CD14-positive monocyte (primary cell): ENCODE results near the gene SLC8A2. TPM values are rescaled to one million over a fixed set of nuclear protein-coding genes. Genes with fewer than 3 reads are reported as not detected.

Experiments used
- DNase-seq, 3 donors: peaks; one replicate each; pipeline ENCODE4 v3.0.0-alpha.2; 2011 to 2022
- H2AFZ ChIP-seq: 2 replicates; pipeline ENCODE4 v1.6.0; 2012; ENCODE audit warnings: mild to moderate bottlenecking, low read depth, low read length, inconsistent platforms; ENCODE audit not compliant: insufficient read depth, poor library complexity, severe bottlenecking
- H3K27ac ChIP-seq, 2 donors: 1 replicate in 1 of 2; 2 replicates in 1 of 2; pipeline ENCODE4 v1.5.1; 2012 to 2013; ENCODE audit warnings: low read length in 2 of 2, control low read depth in 1 of 2, inconsistent platforms in 1 of 2, low read depth in 1 of 2, mild to moderate bottlenecking in 1 of 2
- H3K27me3 ChIP-seq, 2 donors: one replicate each; pipeline versions ENCODE4 v1.6.0 to v1.6.1; 2011 to 2013; ENCODE audit warnings: low read length in 2 of 2; ENCODE audit not compliant: control insufficient read depth in 2 of 2, insufficient read depth in 2 of 2
- H3K36me3 ChIP-seq, 2 donors: replicated peaks in 1 of 2; 1 replicate in 1 of 2; 2 replicates in 1 of 2; pipeline versions ENCODE4 v1.5.1 to v1.6.1; 2012 to 2013; ENCODE audit warnings: low read length in 2 of 2, control low read depth in 1 of 2, inconsistent platforms in 1 of 2, mild to moderate bottlenecking in 1 of 2; ENCODE audit not compliant: insufficient read depth in 2 of 2, control insufficient read depth in 1 of 2
- H3K4me1 ChIP-seq, 2 donors: 1 replicate in 1 of 2; 2 replicates in 1 of 2; pipeline versions ENCODE4 v1.5.1 to v1.6.1; 2012 to 2013; ENCODE audit warnings: low read length in 2 of 2, control low read depth in 1 of 2, inconsistent platforms in 1 of 2, mild to moderate bottlenecking in 1 of 2, moderate library complexity in 1 of 2; ENCODE audit not compliant: insufficient read depth in 2 of 2, control insufficient read depth in 1 of 2
- H3K4me2 ChIP-seq: replicated peaks from 2 replicates; pipeline ENCODE3; 2012; ENCODE audit warnings: low read length, moderate library complexity, mild to moderate bottlenecking; ENCODE audit not compliant: poor library complexity, severe bottlenecking; ENCODE audit errors: extremely low read depth
- H3K4me3 ChIP-seq, 3 experiments: fragments of 200-600 bp in 1 of 3; sonication (generic) in 1 of 3; replicated peaks in 1 of 3; 1 replicate in 2 of 3; 2 replicates in 1 of 3; pipeline ENCODE4 v1.5.1; 2011 to 2013; ENCODE audit warnings: low read length in 3 of 3, mild to moderate bottlenecking in 3 of 3, control low read depth in 2 of 3, low read depth in 2 of 3, inconsistent platforms in 1 of 3, moderate library complexity in 1 of 3
- H3K79me2 ChIP-seq: 2 replicates; pipeline ENCODE4 v1.6.0; 2012; ENCODE audit warnings: mild to moderate bottlenecking, control low read depth, inconsistent platforms, low read length, moderate library complexity; ENCODE audit not compliant: insufficient read depth
- H3K9ac ChIP-seq: 2 replicates; pipeline ENCODE4 v1.6.0; 2017; ENCODE audit warnings: low read length, mild to moderate bottlenecking; ENCODE audit not compliant: insufficient read depth, poor library complexity, severe bottlenecking
- H3K9me3 ChIP-seq, 2 donors: replicated peaks in 1 of 2; 1 replicate in 1 of 2; 2 replicates in 1 of 2; pipeline versions ENCODE4 v1.5.1 to v1.6.1; 2012 to 2013; ENCODE audit warnings: low read length in 2 of 2, control low read depth in 1 of 2; ENCODE audit not compliant: control insufficient read depth in 1 of 2, insufficient read depth in 1 of 2
- H4K20me1 ChIP-seq: 2 replicates; pipeline ENCODE4 v1.6.0; 2012; ENCODE audit warnings: mild to moderate bottlenecking, low read length, control low read depth, moderate library complexity; ENCODE audit not compliant: insufficient read depth
- H3K27ac Mint-ChIP-seq, 7 donors: one replicate each; pipeline ENCODE4 v1.8.0; 2020; ENCODE audit warnings: mild to moderate bottlenecking in 7 of 7, mixed read lengths in 7 of 7, moderate library complexity in 6 of 7, inconsistent platforms in 2 of 7
- H3K27me3 Mint-ChIP-seq, 3 donors: one replicate each; pipeline ENCODE4 v1.8.0; 2021 to 2022; ENCODE audit warnings: low read depth in 3 of 3, mild to moderate bottlenecking in 3 of 3, mixed read lengths in 3 of 3, moderate library complexity in 3 of 3, inconsistent platforms in 1 of 3
- H3K36me3 Mint-ChIP-seq, 2 donors: one replicate each; pipeline ENCODE4 v1.8.0; 2020; ENCODE audit warnings: mixed read lengths in 2 of 2, inconsistent platforms in 1 of 2, mild to moderate bottlenecking in 1 of 2
- H3K4me1 Mint-ChIP-seq: one replicate; pipeline ENCODE4 v1.8.0; 2020; ENCODE audit warnings: mild to moderate bottlenecking, mixed read lengths
- H3K4me3 Mint-ChIP-seq, 2 donors: one replicate each; pipeline ENCODE4 v1.8.0; 2020; ENCODE audit warnings: mild to moderate bottlenecking in 2 of 2, mixed read lengths in 2 of 2, moderate library complexity in 1 of 2
- H3K9me3 Mint-ChIP-seq, 7 donors: one replicate each; pipeline ENCODE4 v1.8.0; 2020 to 2022; ENCODE audit warnings: mixed read lengths in 7 of 7, mild to moderate bottlenecking in 6 of 7, moderate library complexity in 6 of 7, inconsistent platforms in 2 of 7
- CTCF ChIP-seq: fragments of 200-600 bp; IDR thresholded peaks from one replicate; pipeline ENCODE4 v1.8.0; 2022; ENCODE audit warnings: antibody characterized with exemption, mild to moderate bottlenecking
- WGBS: methylation state at CpG from one replicate; pipeline ENCODE4 v1.1.5; 2013; ENCODE audit warnings: missing lambda C conversion rate; ENCODE audit not compliant: insufficient coverage; 5-methylcytosine and 5-hydroxymethylcytosine counted together
- intact Hi-C, 2 donors: fragments of 100-400 bp; cut with micrococcal nuclease; formaldehyde crosslinking; loops; one replicate each; pipeline versions ENCODE4 v1.15.0 to v1.15.1; 2023
- polyA plus RNA-seq, 3 donors: library from polyadenylated mRNA; depleted of rRNA in 1 of 3; unstranded in 2 of 3; stranded (reverse) in 1 of 3; fragments of 300-500 nt in 2 of 3; fragments of >200 nt in 1 of 3; fragmentation: Illumina TruSeq in 2 of 3; gene quantifications; 1 replicate in 2 of 3; 2 replicates in 1 of 3; pipeline ENCODE4 v1.2.3, GENCODE V29; 2012 to 2021

Gene SLC8A2
- polyA plus RNA-seq, 3 donors: not detected

- TF ChIP-seq CTCF: no peak
- Histone ChIP-seq H3K27me3 (no peaks in the 10 kb centered on the region), H3K9me3 (no peaks in the 10 kb centered on the region), H3K4me3 (no peak overlapping the region), H3K4me2 (no peak overlapping the region), H3K79me2 (peaks cover 51% of the 10 kb centered on the region), H3K9ac (no peak overlapping the region), H3K36me3 (peaks cover 63 to 94% of the 10 kb centered on the region in 2 donors), H4K20me1 (peaks cover 100% of the 10 kb centered on the region), H3K4me1 (no peaks in the 10 kb centered on the region), H2AFZ (no peak overlapping the region), H3K27ac (no peak overlapping the region)
- Mint-ChIP-seq H3K4me1 (no peaks in the 10 kb centered on the region), H3K4me3 (no peak overlapping the region), H3K36me3 (peaks cover 64 to 85% of the 10 kb centered on the region in 2 donors), H3K9me3 (no peaks in the 10 kb centered on the region), H3K27me3 (peaks cover 0 to 2% (median 0%) of the 10 kb centered on the region in 3 donors), H3K27ac (peak overlapping the region in 2 of 7 donors; percentile 15 to 32)
- DNase-seq: no peak
- WGBS: 96% methylated on average over 4 of the region's 13 CpGs
- intact Hi-C loops: no loop called here
These were observed 31.6 kb upstream of the SLC8A2 start for GRCh38 chr19:47503130-47503825.

- Histone ChIP-seq H3K4me1 (no peaks in the 10 kb centered on the region), H3K4me2 (no peak overlapping the region), H3K36me3 (peaks cover 85 to 100% of the 10 kb centered on the region in 2 donors), H3K9ac (no peak overlapping the region), H3K79me2 (peaks cover 20% of the 10 kb centered on the region), H3K27ac (no peak overlapping the region), H3K9me3 (no peaks in the 10 kb centered on the region), H2AFZ (no peak overlapping the region), H4K20me1 (peaks cover 100% of the 10 kb centered on the region), H3K27me3 (no peaks in the 10 kb centered on the region), H3K4me3 (no peak overlapping the region)
- H3K9me3 Mint-ChIP-seq: no peaks in the 10 kb centered on the region
- 96% methylated on average over 24 of the region's 32 CpGs for WGBS
- H3K36me3 Mint-ChIP-seq: peaks cover 80 to 98% of the 10 kb centered on the region in 2 donors
- H3K4me1 Mint-ChIP-seq: no peaks in the 10 kb centered on the region
- H3K4me3 Mint-ChIP-seq: no peak overlapping the region
- DNase-seq: no peak
- H3K27ac Mint-ChIP-seq: no peak overlapping the region
- peaks cover 0 to 2% (median 2%) of the 10 kb centered on the region in 3 donors for H3K27me3 Mint-ChIP-seq
- intact Hi-C loops: no loop called here
- no peak for TF ChIP-seq CTCF
These were observed 28.5 kb upstream of the SLC8A2 start for GRCh38 chr19:47499863-47500830.
